ENCODE measurements around the gene AFF1.
"Not testable (repeated sequence)": the region's sequence is repeated elsewhere in the genome, so short reads cannot be mapped to it uniquely, and the experiment has no call there.

The AFF1 gene

DNA sequence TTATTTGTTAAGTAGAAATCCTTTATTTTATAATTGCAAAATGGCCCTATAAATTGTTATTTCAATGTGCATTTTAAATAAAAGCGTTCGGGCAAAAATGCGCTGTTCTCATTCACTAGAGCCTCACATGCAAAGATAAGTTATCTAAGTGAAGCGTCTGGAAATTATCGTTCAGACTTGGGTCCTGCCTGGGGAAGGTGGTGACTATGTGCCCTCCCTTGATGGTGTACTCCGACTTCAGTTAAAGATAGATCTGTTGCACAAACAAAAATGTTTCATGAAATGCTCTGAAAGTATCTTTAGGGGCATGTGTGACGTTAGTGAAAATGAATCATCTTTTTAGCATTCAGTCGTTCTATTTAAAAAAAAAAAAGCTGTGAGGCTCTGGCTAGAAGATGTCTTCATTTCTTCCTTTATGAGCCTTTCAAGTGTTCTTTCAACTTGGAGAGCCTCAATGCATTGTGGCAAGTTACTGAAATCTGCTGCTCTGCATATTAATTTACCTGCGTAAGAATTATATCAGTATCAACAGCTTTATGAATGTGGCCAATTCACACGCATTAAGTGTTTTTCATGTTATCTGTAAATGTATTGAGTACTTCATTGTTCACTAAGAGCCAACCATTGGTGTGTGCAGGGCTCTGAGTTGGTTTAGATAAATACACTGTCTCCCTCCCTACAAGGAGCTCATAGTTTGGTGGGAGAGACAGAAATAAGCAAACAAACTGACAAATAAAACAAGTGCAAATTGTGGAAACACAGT, 83.0 kb downstream of the AFF1 start:
- no peak for DNase-seq

- DNase-seq, result no peak
Observed at GRCh38 chr4:87018753-87019152, 83.9 kb downstream of the AFF1 start.

GRCh38 chr4:87019246-87019791, 84.5 kb downstream of the AFF1 start:
- DNase-seq, result no peak

GRCh38 chr4:87019898-87020297, 85.1 kb downstream of the AFF1 start:
- DNase-seq, result no peak

- DNase-seq, result no peak
Observed at GRCh38 chr4:87024201-87024600, 89.4 kb downstream of the AFF1 start.

- no peak for DNase-seq
Observed at GRCh38 chr4:87025023-87025613, 90.3 kb downstream of the AFF1 start.

GRCh38 chr4:87025614-87026041, 90.8 kb downstream of the AFF1 start:
- no peak for DNase-seq

DNA sequence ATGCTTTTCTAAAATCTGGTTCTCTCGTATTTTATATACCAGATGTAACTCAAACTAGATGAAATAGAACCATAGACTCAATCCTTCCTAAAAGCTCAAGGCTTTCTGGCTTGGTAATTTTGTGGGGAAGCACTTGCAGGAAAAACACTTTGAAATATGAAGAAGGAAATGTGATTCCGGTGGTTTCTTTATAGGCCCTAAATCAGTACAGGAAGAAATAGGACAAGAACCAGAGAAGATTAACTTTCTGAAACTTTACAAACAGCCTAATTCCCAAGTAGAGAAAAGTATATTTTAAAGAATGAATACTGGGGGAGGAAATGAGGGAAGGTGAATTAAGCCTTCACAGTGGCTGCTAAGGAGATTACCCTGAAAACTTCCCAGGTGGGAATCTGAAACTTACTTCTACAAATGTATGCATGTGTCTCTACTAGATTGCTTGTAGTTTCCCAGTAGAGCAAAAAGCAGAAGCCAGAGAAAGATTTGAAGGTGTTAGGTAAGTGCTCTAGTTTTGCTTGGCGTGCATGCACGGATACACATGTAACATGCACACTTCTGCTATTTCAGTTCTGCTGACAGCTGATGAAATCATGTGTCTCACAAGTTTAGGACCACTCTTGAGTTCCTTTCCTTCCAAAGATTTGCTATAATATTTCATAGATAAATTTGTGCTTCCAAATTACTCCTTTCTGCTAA, 92.1 kb downstream of the AFF1 start:
- DNase-seq, result no peak

DNA sequence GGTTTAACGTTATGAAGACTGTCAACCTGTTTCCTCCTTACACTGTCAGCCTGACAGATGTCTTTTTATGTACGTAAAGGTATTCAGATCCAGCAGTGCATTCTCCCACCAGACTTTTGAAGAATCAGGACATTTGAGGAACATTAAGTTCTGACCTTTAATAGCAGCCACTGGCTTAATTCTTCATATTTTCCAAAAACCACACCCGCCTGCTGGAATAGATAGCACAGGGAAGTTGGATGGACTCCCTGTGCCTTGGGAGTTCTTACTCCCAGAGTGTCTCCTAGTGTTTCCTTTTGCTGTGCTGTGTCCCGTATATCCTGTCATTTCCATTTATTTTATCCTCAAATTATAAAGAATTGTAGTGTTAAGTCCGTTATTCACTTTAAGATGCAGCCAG, 94.5 kb downstream of the AFF1 start:
- no peak for DNase-seq

DNA sequence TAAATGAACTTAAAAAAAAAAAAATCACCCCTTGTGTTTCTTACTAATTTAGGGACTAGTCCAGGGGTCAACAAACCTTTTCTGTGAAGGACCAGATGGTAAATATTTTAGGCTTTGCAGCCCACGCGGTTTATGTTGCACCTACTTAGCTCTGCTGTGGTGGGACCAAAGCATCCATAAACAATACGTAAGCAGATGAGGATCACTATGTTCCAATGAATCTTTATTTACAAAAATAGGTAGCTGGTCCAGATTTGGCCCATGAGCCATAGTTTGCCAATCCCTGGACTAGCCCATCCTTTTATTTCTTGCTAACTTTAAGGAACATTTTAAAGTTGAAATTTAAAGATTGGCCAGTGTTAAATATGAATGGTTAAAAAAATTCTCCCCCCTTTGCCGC, 95.3 kb downstream of the AFF1 start:
- no peak for DNase-seq

DNA sequence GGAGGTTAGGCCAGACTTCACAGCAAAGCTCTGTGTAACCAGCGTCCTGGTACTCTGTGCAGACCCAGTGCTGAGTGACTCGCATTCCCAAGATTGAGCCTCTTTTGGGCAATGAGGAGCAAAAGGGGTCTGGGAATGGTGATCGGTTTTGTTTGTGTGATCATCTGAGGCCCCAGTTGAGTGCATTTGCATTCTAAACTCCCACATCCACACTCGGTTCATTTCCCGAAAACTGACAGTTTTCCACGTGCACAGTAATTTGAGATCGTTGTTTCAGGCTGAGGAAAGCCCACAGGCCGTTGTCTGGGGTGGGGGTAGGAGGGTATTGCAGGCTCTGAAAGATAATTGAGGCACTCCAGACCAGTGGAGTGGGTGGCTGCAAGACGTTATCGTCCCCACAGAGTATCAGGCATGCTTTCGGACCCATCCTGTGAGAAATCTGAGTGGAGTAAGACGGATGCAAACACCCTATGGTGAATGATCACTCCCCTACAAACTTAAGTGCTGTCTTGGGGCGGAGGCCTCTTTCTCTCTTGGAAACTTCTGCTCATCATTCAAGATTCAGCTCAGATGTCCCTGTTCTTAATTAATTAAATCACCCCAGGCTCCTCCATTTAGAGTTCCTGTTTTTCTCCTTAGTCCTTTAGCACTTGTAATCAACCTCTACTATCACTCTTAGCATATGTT, 96.1 kb downstream of the AFF1 start:
- peak; percentile 72 for DNase-seq

GRCh38 chr4:87031920-87032319, 97.1 kb downstream of the AFF1 start:
- DNase-seq, result no peak

DNA sequence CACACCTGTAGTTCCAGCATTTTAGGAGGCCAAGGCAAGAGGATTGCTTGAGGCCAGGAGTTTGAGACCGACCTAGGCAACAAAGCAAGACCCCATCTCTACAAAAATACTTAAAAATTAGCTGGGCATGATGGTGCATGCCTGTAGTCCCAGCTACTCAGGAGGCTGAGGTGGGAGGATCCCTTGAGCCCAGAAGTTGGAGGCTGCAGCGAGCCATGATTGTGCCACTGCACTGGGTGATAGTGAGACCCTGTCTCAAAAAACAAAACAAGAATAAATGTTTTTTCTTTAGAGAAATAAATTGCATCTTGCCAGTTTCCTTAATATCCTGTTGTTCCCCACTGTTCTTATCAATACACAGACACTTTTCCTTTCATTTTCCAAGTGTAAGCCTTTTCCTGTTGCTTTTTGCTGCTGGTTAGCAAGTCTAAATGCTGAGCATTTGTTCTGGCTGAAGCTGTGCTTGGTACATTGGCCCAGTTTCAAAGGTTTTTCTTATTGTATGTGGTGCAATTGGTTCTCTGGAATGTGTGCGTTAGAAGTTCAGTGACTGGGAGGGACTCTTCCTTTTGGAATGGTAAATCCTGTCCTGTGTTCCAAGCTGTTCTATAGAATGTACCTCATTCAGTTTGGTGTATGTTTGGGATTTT, 98.2 kb downstream of the AFF1 start:
- DNase-seq, result no peak

- DNase-seq, result no peak
Observed at GRCh38 chr4:87033902-87034301, 99.1 kb downstream of the AFF1 start.

GRCh38 chr4:87034527-87034926, 99.7 kb downstream of the AFF1 start:
- no peak for DNase-seq

DNA sequence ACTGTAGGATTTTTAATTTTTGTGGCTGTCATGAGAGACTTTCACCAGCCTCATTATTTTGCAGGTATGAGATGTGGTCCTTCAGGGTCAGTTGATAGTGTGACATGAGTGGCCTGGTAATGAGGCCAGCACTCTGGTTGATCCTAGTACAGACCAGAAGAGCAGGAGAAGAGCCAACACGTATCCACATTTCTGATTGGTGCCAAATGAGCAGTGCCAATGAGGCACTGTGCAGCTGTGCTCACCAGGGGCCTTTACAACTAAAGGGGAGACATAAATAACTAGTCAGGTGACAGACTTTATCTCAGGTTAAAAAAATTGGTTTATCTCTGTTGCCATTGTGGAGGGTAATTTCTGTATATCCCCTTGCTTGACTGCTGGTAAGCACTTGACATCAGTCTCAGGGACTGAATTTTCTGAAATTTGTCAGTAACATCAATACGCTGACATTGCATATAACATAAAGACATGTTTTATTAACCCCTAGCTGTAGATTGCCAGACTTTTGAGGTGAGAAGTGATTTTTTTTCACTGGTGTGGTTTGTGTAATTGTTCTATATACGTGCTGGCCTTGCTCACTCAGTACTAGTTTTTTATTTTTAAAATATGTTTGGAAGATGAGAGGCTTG, 101.2 kb downstream of the AFF1 start:
- DNase-seq, result no peak

DNA sequence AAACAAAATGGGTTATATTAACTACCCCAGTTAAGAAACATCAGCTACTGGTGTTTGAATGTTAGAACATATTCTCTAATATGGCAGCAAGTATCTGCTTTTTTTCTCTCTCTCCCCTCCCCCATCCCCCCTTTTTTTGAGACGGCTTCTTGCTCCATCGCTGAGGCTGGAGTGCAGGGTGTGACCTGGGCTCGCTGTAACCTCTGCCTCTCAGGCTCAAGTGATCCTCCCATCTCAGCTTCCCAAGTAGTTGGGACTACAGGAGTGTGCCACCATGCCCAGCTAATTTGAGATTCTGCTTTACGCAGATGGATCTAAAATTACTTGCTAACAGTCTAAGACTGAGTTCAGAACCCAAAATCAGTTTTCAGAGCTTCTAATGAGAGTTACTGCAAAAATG, 101.9 kb downstream of the AFF1 start:
- no peak for DNase-seq

- not testable (repeated sequence) for DNase-seq
Observed at GRCh38 chr4:87037171-87037570, 102.4 kb downstream of the AFF1 start.

DNA sequence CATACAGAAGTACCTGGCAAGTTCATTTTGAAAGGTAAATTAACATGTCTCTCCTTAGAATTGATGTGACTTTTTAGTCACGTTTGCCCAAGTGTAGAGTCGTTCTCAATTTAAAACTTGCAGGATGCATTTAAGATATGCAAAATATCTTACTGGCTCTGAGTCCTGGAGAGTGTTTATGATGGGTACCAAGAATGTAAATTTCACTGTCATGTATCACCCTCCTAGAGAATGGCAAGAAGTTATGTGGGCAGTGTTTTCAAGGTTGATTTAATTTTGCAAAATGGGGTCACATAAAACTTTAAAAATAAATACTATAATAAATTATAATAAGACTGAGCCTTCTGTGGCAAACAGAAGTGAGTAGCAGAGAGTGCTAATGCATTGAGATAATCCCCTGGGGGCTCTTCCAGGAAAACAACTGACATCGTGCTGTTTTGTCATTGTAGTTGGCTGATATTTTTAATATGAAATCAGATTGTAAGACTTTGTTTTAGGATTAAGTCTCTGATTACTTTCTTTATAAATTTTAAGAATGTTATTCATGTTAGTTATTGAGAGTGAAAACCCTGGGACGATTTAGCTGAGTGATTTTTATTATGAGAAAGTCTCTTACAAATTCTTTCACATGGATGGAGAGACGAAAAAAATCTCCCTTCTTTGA, 103.0 kb downstream of the AFF1 start:
- DNase-seq, result no peak

GRCh38 chr4:87038837-87039615, 104.2 kb downstream of the AFF1 start:
- peak; percentile 94 for DNase-seq

- DNase-seq, result no peak
Observed at GRCh38 chr4:87041141-87041540, 106.3 kb downstream of the AFF1 start.

Data from islet precursor cell (in vitro differentiated cells).